Measurements from ENCODE around the gene SLC5A6. TPM values are rescaled to one million over a fixed set of nuclear protein-coding genes. Genes with fewer than 3 reads are reported as not detected.

SLC5A6 gene
- total RNA-seq, 1 donor from 2014 or later: 66.7 TPM

GRCh38 chr2:27154488-27154887 is 57.6 kb downstream of the SLC5A6 start:
- no peak overlapping the region for H3K4me3 Mint-ChIP-seq (ENCODE audit: low read depth)
- no peaks in the 10 kb centered on the region for H3K9me3 Mint-ChIP-seq (ENCODE audit: low read depth)
- no peak for DNase-seq (ENCODE audit: low spot score, unreplicated experiment)
- no peaks in the 10 kb centered on the region for H3K36me3 Mint-ChIP-seq (ENCODE audit: insufficient read depth)
- H3K27ac Mint-ChIP-seq: no peak overlapping the region
- TF ChIP-seq, protein P1, sequence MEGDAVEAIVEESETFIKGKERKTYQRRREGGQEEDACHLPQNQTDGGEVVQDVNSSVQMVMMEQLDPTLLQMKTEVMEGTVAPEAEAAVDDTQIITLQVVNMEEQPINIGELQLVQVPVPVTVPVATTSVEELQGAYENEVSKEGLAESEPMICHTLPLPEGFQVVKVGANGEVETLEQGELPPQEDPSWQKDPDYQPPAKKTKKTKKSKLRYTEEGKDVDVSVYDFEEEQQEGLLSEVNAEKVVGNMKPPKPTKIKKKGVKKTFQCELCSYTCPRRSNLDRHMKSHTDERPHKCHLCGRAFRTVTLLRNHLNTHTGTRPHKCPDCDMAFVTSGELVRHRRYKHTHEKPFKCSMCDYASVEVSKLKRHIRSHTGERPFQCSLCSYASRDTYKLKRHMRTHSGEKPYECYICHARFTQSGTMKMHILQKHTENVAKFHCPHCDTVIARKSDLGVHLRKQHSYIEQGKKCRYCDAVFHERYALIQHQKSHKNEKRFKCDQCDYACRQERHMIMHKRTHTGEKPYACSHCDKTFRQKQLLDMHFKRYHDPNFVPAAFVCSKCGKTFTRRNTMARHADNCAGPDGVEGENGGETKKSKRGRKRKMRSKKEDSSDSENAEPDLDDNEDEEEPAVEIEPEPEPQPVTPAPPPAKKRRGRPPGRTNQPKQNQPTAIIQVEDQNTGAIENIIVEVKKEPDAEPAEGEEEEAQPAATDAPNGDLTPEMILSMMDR (IDR thresholded peaks at IDR 0.05; ENCODE audit: unreplicated experiment): no peak
- H3K4me1 Mint-ChIP-seq (ENCODE audit: low read depth): peaks cover 4% of the 10 kb centered on the region
- peaks cover 3% of the 10 kb centered on the region for H3K27me3 Mint-ChIP-seq

GRCh38 chr2:27152796-27153464 is 59.1 kb downstream of the SLC5A6 start:
- no peak overlapping the region for H3K4me3 Mint-ChIP-seq (ENCODE audit: low read depth)
- DNase-seq (ENCODE audit: low spot score, unreplicated experiment): no peak
- no peaks in the 10 kb centered on the region for H3K36me3 Mint-ChIP-seq (ENCODE audit: insufficient read depth)
- no peaks in the 10 kb centered on the region for H3K27me3 Mint-ChIP-seq
- H3K27ac Mint-ChIP-seq: no peak overlapping the region
- TF ChIP-seq, protein P1 (IDR thresholded peaks at IDR 0.05; ENCODE audit: unreplicated experiment): no peak
- H3K4me1 Mint-ChIP-seq (ENCODE audit: low read depth): no peaks in the 10 kb centered on the region
- H3K9me3 Mint-ChIP-seq (ENCODE audit: low read depth): no peaks in the 10 kb centered on the region

GRCh38 chr2:27152102-27152795 is 59.8 kb downstream of the SLC5A6 start:
- DNase-seq (ENCODE audit: low spot score, unreplicated experiment): no peak
- TF ChIP-seq, protein P1 (IDR thresholded peaks at IDR 0.05; ENCODE audit: unreplicated experiment): no peak
- Mint-ChIP-seq H3K36me3 (ENCODE audit: insufficient read depth) (no peaks in the 10 kb centered on the region), H3K27ac (no peak overlapping the region), H3K4me3 (ENCODE audit: low read depth) (no peak overlapping the region), H3K4me1 (ENCODE audit: low read depth) (no peaks in the 10 kb centered on the region), H3K9me3 (ENCODE audit: low read depth) (no peaks in the 10 kb centered on the region), H3K27me3 (no peaks in the 10 kb centered on the region)

GRCh38 chr2:27150639-27151230 is 61.3 kb downstream of the SLC5A6 start:
- Mint-ChIP-seq H3K27ac (no peak overlapping the region), H3K27me3 (no peaks in the 10 kb centered on the region), H3K9me3 (ENCODE audit: low read depth) (no peaks in the 10 kb centered on the region), H3K36me3 (ENCODE audit: insufficient read depth) (no peaks in the 10 kb centered on the region), H3K4me1 (ENCODE audit: low read depth) (no peaks in the 10 kb centered on the region), H3K4me3 (ENCODE audit: low read depth) (no peak overlapping the region)
- TF ChIP-seq, protein P1 (IDR thresholded peaks at IDR 0.05; ENCODE audit: unreplicated experiment): no peak
- no peak for DNase-seq (ENCODE audit: low spot score, unreplicated experiment)

Other genes with a start within 250 kb of the SLC5A6 start
- gene MAPRE3, start 241.6 kb downstream of the SLC5A6 start, total RNA-seq: 18.0 and 18.6 TPM in 2 replicates
- 54.0 and 55.2 TPM in 2 replicates for gene TMEM214, start 179.3 kb downstream of the SLC5A6 start, total RNA-seq
- 58.7 and 60.2 TPM in 2 replicates for gene AGBL5, start 160.6 kb downstream of the SLC5A6 start, total RNA-seq
- gene OST4, start 140.6 kb downstream of the SLC5A6 start, total RNA-seq: 245 and 254 TPM in 2 replicates
- gene EMILIN1, start 133.7 kb downstream of the SLC5A6 start, total RNA-seq: 1.1 and 2.5 TPM in 2 replicates
- 4.4 and 5.2 TPM in 2 replicates for gene KHK, start 125.5 kb downstream of the SLC5A6 start, total RNA-seq
- gene CGREF1, start 93.1 kb downstream of the SLC5A6 start, total RNA-seq: 0.31 and 0.87 TPM in 2 replicates
- gene ABHD1, start 88.5 kb downstream of the SLC5A6 start, total RNA-seq: 0.31 and 0.34 TPM in 2 replicates
- 46.9 and 49.7 TPM in 2 replicates for gene PREB, start 77.6 kb downstream of the SLC5A6 start, total RNA-seq
- not detected in 2 replicates for gene PRR30, start 72.9 kb downstream of the SLC5A6 start, total RNA-seq
- not detected in 2 replicates for gene TCF23, start 63.3 kb downstream of the SLC5A6 start, total RNA-seq
- 96.4 and 107 TPM in 2 replicates for gene ATRAID, start 227 bp downstream of the SLC5A6 start, total RNA-seq
- 59.3 and 59.7 TPM in 2 replicates for gene CAD, start 5.1 kb upstream of the SLC5A6 start, total RNA-seq
- not detected in 2 replicates for gene SLC30A3, start 50.8 kb upstream of the SLC5A6 start, total RNA-seq
- not detected in 2 replicates for gene DNAJC5G, start 63.2 kb upstream of the SLC5A6 start, total RNA-seq
- gene TRIM54, start 70.2 kb upstream of the SLC5A6 start, total RNA-seq: not detected in 2 replicates
- 2.0 and 2.4 TPM in 2 replicates for gene UCN, start 96.2 kb upstream of the SLC5A6 start, total RNA-seq
- 56.0 and 60.4 TPM in 2 replicates for gene MPV17, start 110.8 kb upstream of the SLC5A6 start, total RNA-seq
- 98.0 and 106 TPM in 2 replicates for gene GTF3C2, start 144.5 kb upstream of the SLC5A6 start, total RNA-seq
- gene EIF2B4, start 158.1 kb upstream of the SLC5A6 start, total RNA-seq: 49.6 and 56.7 TPM in 2 replicates
- 81.2 and 89.3 TPM in 2 replicates for gene SNX17, start 158.3 kb upstream of the SLC5A6 start, total RNA-seq
- gene ZNF513, start 168.5 kb upstream of the SLC5A6 start, total RNA-seq: 34.4 and 35.0 TPM in 2 replicates
- gene PPM1G, start 197.3 kb upstream of the SLC5A6 start, total RNA-seq: 101 and 105 TPM in 2 replicates
- 109 and 120 TPM in 2 replicates for gene NRBP1, start 216.4 kb upstream of the SLC5A6 start, total RNA-seq
- gene KRTCAP3, start 230.1 kb upstream of the SLC5A6 start, total RNA-seq: 15.4 and 17.1 TPM in 2 replicates